Measurements from ENCODE around the gene WRNIP1. TPM values are rescaled to one million over a fixed set of nuclear protein-coding genes. Genes with fewer than 3 reads are reported as not detected.

WRNIP1 gene
- total and polyA plus RNA-seq, 9 of the 15 experiments (the other 6 are each of a cell fraction or from before 2014, with no cell fraction given): 13.2 to 63.6 (median 48.6) TPM

- H3K4me2 ChIP-seq (ENCODE audit: insufficient read depth, low read length): no peak overlapping the region
- in situ Hi-C loops (cut with MboI) (no loop called here), intact Hi-C loops (cut with micrococcal nuclease) (loop anchor here (2.0 to 10.0 kb wide), 5 partner anchors 53 to 985 kb away; no protein-coding TSS in a partner anchor)
- peak overlapping the region; percentile 71 for H2AFZ ChIP-seq (ENCODE audit: low read depth, low read length)
- ATAC-seq (peak; percentile 63), FAIRE-seq (peak; percentile 46), DNase-seq (ENCODE audit: extremely low read depth in 1 of 4, low spot score in 3 of 4) (peak; percentile 30 to 72 (median 48))
- no peak overlapping the region for H3K9ac ChIP-seq (ENCODE audit: insufficient read depth in 1 of 2, low read depth in 2 of 2, low read length in 2 of 2)
- H3K9me3 ChIP-seq (replicated peaks; ENCODE audit: control insufficient read depth, insufficient read depth, low read depth, low read length): no peaks in the 10 kb centered on the region
- ChIA-PET POLR2A (interaction anchor here (0.7 to 1.3 kb wide), 5 partner anchors 10 to 1275 kb away, joined by 3 to 4 read pairs (median 3); no protein-coding TSS in a partner anchor), CTCF (ENCODE audit: low intra/inter-chr PET ratio) (interaction anchor here (0.6 kb wide), 1 partner anchor 26 kb away, joined by 4 read pairs; the partner anchor contains the start of gene WRNIP1)
- no TSS peak for BruUV-seq (replicated peaks)
- peaks cover 5 to 22% of the 10 kb centered on the region in 2 experiments; a peak in 4 of 5 replicates for H3K4me1 ChIP-seq (replicated peaks in 1 of 2; ENCODE audit: control insufficient read depth in 2 of 2, insufficient read depth in 2 of 2, low read length in 2 of 2)
- no peaks in the 10 kb centered on the region for H3K36me3 ChIP-seq (ENCODE audit: control insufficient read depth, insufficient read depth, low read length)
- H4K20me1 ChIP-seq (replicated peaks; ENCODE audit: control insufficient read depth, insufficient read depth, low read length): no peaks in the 10 kb centered on the region
- H3K27me3 ChIP-seq (ENCODE audit: control insufficient read depth in 2 of 2, insufficient read depth in 2 of 2, low read length in 2 of 2): no peaks in the 10 kb centered on the region
- 18% methylated on average over 4 of the region's 4 CpGs for WGBS (ENCODE audit: insufficient coverage, low coverage, missing lambda C conversion rate)
- no peaks in the 10 kb centered on the region for H3K79me2 ChIP-seq (ENCODE audit: control insufficient read depth, insufficient read depth, low read length)
- H3K27ac ChIP-seq (ENCODE audit: extremely low read depth, low read depth, low read length): no peak overlapping the region
- no peaks in the 10 kb centered on the region for H3K9me1 ChIP-seq (ENCODE audit: control insufficient read depth, insufficient read depth, low read length)
- no peak overlapping the region for H3K4me3 ChIP-seq
- TF ChIP-seq DACH1 (IDR thresholded peaks at IDR 0.05; ENCODE audit: partially characterized antibody) (no peak), MYNN (IDR thresholded peaks at IDR 0.05) (peak; percentile 99), MYNN (CRISPR knock-in tag; IDR thresholded peaks at IDR 0.05) (0 out of 2 replicates have a peak, but pooled peaks have one; percentile 70), JUND (IDR thresholded peaks at IDR 0.05; ENCODE audit: borderline replicate concordance, low read depth, low read length) (peak; percentile 54; the same call in 1 of the 2 replicates), JUND (tag; IDR thresholded peaks at IDR 0.05; ENCODE audit: borderline replicate concordance, low read depth, low read length) (0 out of 3 replicates have a peak, but pooled peaks have one; percentile 42), CSDE1 (IDR thresholded peaks at IDR 0.05) (peak in 1 of 2 experiments; percentile 54; a peak in 1 of 4 replicates), POLR3A (IDR thresholded peaks at IDR 0.05; ENCODE audit: borderline replicate concordance, extremely low read depth, insufficient read depth, insufficient read length) (no peak), RBFOX2 (IDR thresholded peaks at IDR 0.05; ENCODE audit: low read depth, low read length) (no peak), SIX5 (IDR thresholded peaks at IDR 0.05; ENCODE audit: borderline replicate concordance in 1 of 2, insufficient read depth in 1 of 2, low read depth in 1 of 2, low read length in 2 of 2) (0 out of 4 replicates have a peak, but pooled peaks of 1 of the 2 experiments have one; percentile 4), ATF3 (IDR thresholded peaks at IDR 0.05) (peak; percentile 60), ATF3 (CRISPR knock-in tag; conservative IDR thresholded peaks at IDR 0.05) (no peak), BMI1 (IDR thresholded peaks at IDR 0.05; ENCODE audit: low read length) (0 out of 2 replicates have a peak, but pooled peaks have one; percentile 56), RFX1 (IDR thresholded peaks at IDR 0.05) (peak; percentile 87), YY1 (IDR thresholded peaks at IDR 0.05; ENCODE audit: borderline replicate concordance in 1 of 3, control insufficient read depth in 1 of 3, extremely low read depth in 1 of 3, insufficient read depth in 3 of 3, insufficient read length in 1 of 3, insufficient replicate concordance in 2 of 3, low read depth in 1 of 3, low read length in 2 of 3) (peak in 1 of 3 experiments; percentile 29), FOSL1 (tag; conservative IDR thresholded peaks at IDR 0.05) (peak; percentile 46; the same call in 1 of the 2 replicates), HLTF (IDR thresholded peaks at IDR 0.05) (no peak), NR2C1 (IDR thresholded peaks at IDR 0.05) (no peak), NR2C1 (tag; IDR thresholded peaks at IDR 0.05) (no peak), MAZ (CRISPR knock-in tag; conservative IDR thresholded peaks at IDR 0.05 in 1 of 2, IDR thresholded peaks at IDR 0.05 in 1 of 2) (no peak), MBD2 (IDR thresholded peaks at IDR 0.05; ENCODE audit: borderline replicate concordance, low read depth) (no peak), MXI1 (IDR thresholded peaks at IDR 0.05; ENCODE audit: low read depth, low read length) (peak; percentile 93)
- TF ChIP-seq, protein P1, sequence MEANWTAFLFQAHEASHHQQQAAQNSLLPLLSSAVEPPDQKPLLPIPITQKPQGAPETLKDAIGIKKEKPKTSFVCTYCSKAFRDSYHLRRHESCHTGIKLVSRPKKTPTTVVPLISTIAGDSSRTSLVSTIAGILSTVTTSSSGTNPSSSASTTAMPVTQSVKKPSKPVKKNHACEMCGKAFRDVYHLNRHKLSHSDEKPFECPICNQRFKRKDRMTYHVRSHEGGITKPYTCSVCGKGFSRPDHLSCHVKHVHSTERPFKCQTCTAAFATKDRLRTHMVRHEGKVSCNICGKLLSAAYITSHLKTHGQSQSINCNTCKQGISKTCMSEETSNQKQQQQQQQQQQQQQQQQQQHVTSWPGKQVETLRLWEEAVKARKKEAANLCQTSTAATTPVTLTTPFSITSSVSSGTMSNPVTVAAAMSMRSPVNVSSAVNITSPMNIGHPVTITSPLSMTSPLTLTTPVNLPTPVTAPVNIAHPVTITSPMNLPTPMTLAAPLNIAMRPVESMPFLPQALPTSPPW (CRISPR knock-in tag; IDR thresholded peaks at IDR 0.05): peak; percentile 21; the same call in 1 of the 2 replicates
Observed at GRCh38 chr6:2739335-2739734, 25.9 kb upstream of the WRNIP1 start.
